HG02642 (cell line): ENCODE measurements around the gene TASP1.
A peak's percentile ranks its signal among the peaks of the same experiment; 100 is the strongest.

Source experiments
- ATAC-seq: cut with Tn5 transposase; IDR thresholded peaks from one replicate; pipeline ENCODE4 v1.9.1; 2021; ENCODE audit warnings: mild to moderate bottlenecking; ENCODE audit not compliant: unreplicated experiment, poor library complexity

Gene TASP1

DNA sequence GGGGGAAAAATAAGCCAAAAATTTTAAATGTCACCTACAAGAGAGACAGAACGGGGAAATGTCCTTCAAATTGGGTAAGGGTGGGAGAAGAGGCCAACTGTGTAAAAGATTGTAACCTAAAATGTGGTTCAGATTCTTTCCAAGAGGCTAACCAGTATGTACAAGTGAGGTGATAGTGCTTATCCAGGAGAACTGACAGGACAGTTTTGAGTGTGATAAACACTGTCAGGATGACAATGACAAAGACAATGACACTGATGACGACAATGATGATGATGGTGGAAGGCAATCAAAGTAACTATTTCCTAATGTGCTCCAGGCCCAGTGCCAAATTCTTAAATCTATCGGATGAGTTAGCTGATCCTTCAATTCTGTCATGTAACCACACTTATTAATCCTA lies 57.3 kb downstream of the TASP1 start:
- ATAC-seq: no peak

DNA sequence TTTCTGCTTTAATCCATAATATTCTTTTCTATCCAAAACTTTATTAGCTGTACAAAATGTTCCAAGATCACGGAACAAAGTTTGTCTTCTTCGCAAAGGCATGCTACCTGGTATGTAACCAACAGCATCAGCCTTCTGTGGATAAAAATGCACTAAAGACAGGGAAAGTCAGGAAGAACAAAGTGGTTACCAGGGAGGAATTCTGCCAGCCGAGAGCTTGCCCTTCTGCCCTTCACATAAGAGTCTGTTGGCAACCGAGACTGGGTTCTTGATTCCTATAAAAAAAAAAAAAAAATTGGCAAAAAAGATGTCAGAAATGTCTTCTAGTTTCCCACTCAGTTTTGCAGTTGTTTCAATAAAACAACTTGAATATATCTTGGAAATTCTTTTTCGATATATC lies 58.0 kb downstream of the TASP1 start:
- no peak for ATAC-seq

DNA sequence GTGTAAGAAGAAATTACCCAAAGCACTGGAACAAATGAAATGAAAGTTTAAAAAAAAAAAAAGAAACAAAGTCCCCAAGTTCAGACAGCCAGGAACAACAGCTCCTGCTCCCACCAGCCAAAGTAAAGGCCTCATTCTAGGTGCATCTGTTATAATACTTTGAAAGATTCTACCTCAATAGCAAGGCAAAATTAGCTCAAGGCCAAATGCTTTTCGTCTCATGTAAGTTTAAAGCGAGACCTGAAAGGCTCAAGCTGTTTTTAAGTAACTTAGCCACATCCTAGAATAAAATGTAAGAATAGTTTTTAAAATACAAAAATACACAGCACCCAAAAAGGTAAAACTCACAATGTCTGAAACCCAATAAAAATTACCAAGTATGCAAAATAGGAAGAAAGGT lies 64.7 kb downstream of the TASP1 start:
- no peak for ATAC-seq

DNA sequence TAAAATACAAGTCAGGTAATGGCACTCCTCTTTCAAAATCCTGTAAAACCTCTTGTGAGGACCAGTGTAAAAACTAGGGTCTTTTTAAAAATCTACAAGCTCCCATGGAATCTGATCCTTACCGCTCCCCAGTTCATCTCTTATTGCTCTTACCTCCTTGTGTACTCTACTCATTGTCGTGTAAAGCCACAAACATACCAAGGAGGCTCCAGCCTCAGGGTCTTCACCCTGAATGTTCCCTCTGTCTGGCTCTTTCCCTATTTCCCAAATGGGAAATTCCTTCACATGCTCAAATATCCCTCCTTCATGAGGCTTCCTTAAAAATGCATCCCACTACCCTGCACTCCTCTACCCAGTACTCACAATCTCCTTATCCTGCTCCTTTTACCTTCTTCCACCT lies 67.1 kb downstream of the TASP1 start:
- ATAC-seq: no peak

DNA sequence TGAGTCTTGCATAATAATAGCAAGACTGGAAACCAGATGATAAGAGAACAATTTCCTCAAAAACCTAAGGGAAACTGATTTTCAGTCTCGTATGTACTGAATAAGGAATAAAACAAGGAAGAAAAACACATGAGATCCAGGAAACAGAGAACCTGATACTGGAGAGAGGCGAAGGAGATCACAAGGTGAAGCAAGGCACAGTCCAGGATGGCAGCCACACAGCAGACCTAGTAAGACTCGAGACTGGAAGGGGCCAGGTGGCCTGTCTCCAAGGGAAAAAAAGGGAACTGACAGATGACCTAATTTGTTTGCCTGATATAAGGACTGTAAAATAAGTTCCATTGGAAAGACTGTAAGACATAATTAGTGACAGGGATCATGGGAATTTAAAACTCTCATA lies 71.1 kb downstream of the TASP1 start:
- no peak for ATAC-seq

DNA sequence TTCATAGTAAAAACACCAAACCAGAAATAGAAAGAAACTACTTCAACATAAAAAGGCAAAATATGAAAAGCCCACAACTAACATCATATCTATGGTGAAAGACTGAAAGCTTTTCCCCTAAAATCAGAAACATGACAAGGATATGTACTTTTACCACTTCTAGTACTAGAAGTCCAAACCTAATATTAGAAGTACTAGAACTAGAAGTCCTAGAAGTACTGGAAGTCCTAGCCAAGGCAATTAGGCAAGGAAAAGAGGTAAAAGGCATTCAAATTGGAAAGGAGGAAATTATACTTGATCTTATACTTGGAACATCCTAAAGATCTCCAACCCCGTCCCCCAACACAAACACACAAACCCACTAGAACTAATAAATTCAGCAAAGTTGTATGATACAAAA lies 74.9 kb downstream of the TASP1 start:
- no peak for ATAC-seq

DNA sequence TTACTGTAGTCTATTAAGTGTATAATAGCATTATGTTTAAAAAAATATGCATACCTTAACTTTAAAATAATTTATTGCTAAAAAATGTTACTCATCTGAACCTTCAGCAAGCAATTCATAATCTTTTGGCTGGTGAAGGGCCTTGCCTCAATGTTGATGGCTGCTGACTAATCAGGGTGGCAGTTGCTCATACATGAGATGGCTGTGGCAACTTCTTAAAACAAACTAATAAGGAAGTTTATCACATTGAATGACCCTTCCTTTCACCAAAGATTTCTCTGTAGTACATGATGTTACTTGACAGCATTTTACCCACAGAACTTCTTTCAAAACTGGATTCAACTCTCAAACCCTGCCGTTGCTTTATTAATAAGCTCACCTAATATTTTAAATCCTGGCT lies 84.0 kb downstream of the TASP1 start:
- ATAC-seq: no peak

DNA sequence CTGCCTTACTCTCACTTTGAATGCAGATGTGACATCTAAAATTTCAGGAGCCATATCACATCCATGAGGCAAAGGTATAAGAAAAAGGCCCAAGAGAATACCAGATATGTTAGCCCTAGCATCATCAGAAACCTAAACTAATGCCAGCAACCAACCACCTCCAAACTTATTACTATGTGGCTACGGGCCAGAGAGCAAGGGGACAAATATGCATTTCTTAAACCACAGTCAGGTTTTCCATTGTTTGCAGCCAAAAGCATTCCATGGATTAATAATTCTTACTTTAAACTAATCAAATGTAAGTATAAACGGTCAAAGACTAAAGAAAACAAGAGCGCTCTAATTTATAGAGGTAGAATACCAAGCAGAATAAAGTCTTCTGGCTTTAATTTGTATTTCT lies 84.7 kb downstream of the TASP1 start:
- ATAC-seq: no peak

DNA sequence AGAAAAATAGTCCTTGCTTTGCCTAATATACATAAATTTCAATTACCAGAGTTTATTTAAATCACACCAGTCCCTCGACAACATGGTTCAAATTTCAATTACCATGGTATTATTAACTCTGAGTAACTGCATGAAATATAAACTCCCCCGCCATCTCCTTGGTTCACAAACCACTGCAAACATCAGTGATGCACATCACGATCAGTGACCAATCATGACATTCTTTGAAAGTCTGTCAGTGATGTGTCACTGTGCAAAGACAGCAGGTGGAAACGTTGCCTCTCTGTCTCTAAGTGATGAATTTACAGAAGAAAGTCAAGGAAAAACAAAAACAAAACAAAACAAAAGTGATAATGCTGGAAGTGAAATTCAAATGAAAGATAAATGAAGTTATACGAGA lies 86.7 kb downstream of the TASP1 start:
- ATAC-seq: no peak

DNA sequence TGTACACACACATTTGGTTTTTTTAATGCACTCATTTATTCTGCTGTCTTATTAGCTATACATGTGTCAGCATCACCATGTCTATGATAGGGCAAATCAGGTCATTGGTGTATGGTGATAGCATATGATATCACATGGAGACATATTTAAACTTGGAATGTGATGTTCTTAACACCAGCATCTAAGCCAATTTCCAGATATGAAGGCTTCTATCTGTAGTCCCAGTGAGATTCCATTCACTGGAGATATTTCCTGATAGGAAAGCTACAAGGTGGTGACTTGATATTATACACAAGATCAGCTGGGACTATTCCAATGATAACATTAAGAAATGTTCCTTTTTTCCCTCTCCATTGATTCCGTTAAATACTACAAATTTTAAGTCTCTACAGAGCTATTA lies 89.3 kb downstream of the TASP1 start:
- ATAC-seq: no peak

DNA sequence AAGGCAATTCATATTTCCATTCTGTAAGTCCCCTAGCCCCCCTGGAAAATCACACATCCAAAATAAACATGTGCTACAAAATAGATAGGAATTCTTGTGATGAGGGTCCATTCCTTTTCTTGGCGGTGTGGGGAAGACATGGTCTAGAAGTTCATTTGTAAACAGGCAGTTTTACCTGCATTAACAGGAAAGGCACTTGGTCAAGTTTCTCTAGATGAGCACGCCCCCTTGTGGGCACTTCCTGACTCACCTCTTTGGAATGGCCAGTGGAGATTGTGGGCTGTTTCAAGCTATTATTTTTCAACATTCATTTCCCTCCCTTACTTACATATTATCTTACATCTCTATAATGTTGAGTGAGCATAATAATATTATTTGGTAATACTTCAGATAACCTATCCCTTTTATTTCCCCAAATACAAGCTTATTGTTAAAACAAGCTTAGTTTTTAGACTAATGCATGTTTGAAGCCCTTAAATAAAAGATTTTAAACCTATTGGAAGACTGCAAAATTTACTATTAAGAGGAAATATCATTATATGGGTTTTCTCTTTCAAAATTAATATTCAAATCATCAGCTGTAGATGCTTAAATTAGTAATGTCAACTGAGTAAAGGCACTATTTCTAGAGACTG lies 92.1 kb downstream of the TASP1 start:
- peak; percentile 78 for ATAC-seq

DNA sequence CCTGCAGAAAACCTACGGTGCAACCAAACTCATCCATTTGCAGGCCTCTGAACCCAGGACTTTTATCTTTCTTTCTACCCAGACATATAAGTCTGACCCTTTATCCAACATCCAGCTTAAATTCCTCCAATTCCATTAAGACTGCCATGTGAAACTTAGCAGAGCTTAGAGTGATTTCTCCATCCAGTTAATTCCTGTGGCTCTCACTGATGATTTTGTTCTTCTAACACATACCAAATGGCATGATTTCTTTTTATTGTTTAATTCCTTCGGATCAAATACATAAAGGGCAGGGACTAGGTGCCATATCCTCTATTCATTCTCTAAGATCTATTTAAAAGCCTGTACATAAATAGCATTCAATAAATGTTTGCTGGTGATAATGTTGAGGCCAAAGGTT lies 92.9 kb downstream of the TASP1 start:
- no peak for ATAC-seq

DNA sequence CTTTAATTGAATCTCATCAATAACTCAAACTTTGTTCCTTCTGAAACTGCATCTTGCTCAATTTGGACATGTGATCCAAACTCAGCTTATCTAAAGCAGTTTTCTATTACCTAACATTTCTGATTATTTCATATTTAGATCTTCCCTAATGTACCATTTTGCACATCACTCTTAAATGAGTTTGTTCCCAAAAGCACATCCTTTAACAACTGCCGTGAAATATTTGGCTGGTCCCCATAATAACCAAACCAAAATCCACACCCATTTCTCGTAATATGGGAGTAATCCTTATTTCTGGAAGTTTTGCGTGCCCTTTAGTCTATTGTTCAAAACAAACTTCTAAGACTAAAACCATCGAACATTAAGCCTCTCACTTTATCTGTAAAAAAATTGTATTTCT lies 94.9 kb downstream of the TASP1 start:
- no peak for ATAC-seq

DNA sequence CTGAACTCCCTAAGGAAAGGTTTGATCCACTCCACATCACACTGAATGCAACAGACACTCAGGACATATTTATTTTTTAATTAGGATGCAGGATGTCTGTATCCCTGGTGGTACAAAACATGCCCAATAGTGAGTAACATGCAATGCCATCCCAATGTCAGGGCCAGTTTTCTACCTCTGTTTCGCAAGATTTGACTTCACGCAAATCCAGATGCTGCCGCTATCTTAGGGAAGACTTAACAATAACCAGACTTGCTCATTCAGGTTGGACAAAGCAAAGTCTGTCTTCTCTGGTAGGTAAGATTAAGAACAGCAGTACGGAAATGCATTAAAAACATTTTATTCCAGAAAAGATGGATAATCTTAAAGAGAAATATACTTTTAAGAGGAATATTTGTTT lies 103.1 kb downstream of the TASP1 start:
- no peak for ATAC-seq

DNA sequence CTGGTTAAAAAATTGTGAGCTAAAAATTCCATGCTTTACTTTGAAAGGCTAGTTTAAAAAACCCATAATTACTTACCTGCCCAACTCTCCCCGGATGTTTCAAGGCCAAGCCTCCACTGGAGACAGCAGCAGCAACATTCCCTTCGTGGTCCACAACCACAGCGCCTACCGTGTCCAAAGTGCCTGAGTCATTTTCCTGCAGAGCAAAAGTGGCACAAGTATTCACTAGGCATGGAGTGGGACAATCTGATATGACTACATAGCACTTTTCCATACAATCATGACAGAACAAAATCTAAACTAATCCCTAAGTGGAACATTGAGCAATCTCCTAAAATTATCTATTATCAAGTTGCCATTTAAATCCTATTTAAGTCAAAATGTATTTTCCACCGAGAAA lies 104.8 kb downstream of the TASP1 start:
- ATAC-seq: no peak

DNA sequence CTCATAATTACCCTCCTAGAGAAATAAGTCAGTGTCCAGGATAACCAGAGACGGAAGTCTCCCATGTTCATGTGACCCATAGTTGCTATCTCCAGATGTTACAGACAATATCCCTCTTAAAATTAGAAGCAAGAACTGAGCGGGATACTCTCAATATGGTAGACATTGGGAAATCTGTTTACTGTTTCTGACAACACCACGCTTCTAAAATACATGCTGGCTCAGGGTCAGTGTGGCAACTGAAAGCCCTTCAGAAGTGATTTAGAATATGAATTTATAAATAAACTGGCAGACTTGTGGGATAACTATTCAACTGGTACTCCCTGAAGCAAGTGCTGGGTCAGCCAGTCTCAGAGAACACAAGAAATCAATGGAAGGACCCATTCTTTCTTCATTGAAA lies 108.6 kb downstream of the TASP1 start:
- ATAC-seq: no peak

DNA sequence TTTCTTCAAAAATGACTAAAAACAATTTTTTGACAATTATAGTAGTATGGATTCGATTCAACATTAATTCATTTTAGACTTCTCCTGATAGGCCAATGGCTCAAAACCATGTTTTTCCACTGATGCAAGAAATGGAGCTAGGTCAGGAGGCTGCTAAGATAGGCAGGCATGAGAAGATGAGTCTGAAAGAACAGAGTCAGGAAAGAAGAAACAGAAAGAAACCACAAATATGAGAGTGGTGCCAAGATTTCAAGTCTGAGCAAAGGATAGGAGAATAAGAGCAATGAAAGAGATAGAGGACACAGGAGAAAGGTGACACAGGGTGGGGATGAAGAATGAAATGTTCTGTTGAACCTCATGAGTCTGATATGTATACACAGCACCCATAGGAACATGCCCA lies 112.2 kb downstream of the TASP1 start:
- no peak for ATAC-seq

DNA sequence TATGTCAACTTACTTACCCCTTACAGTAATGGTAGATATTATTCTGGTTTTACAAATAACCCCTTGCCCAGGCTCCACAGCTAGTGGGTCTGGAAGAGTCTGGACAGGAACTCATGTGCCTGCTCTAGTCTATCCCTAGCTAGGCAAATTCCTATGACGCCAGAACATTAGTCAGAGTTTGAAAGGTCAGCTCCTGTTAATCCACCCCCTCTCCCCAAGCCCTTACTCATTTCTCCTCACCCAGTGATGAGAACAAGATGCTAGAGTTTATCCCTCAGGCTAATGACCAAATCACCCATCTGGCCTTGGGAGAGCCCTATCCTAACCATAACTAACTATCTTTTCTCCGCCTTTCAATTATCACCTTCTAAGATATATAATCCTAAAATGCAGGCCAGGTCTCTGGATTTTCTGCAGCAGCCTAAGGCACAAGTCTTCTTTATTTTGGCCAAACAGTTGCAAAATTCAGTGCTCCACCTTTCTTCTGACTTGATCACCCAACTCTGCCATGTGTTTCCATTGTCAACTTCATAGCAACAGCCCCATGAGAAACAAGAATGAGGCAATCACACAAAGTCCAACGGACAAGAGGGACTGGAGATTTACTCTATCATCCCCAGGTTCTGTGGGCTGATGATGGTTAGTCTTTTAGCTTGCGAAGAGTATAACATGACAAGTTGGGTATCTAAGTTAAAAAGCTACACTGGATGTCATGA lies 113.3 kb downstream of the TASP1 start:
- ATAC-seq: no peak

DNA sequence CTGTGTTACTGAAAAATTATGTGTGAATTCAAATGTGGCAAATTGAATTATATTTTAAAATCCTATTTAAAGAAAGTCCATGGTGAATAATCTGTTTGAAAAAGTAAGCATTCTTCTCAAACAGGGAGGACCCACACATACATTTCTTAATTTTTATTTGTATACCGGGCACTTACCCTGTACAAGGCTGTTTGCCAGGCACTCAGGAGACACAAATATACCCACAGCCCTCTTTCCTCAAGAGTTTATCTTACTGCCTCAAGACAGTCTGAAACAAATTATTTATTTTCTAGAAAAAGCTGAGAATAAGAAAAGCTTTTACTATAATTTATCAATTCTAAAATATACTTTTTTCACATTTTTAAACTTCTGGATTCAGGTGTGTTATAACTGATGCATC lies 114.4 kb downstream of the TASP1 start:
- no peak for ATAC-seq

DNA sequence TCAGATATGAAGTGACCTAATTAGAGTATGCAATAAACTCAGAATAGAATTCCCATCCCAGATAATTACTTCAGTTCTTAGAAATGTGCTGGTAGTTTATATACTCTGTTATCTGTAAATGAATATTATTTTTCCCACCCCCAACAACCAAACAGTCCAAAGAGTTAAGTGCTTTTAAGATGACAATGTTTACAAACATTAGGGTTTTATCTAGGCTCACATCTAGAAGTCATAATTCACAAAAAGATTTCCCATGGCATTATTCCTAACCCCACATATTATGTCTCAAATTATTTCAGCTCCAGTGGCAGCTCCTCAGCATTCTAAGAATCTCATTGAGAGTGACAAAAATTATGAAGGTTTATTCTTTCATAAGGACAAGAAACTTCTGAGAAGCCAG lies 120.9 kb downstream of the TASP1 start:
- ATAC-seq: no peak

DNA sequence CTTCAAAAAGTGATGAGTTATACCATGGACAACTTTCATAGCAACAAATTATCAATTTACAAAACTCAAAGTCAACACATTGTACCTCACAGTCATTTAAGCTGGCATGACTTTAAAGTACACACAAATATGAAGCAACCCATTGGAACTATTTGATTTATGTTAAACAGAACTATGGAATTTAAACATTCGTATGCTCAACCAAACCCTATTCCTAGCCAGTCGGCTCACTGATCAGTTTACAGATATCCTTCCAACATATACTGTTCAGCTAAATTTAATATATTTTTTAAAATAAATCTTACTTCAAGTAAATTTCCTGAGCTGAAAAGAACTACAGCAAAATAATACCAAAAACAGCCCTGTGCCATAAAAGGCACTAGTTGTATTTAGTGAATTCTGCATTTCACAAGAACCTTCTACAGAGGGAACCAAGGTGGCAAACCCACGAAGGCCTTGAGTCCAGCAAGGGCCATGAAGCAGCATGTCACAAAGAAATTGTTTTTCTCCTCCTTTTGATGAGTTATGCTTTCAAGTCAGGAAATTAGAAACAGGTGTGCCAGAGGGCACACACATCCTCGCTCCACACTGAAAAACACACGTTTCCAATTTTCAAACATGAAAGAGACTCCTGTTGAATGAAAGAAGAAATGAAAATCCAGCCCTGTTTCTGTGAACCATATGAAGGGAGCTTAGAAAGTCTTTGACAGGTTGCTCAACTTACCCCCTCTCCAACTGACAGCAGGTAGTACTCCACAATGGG lies 122.8 kb downstream of the TASP1 start:
- no peak for ATAC-seq

DNA sequence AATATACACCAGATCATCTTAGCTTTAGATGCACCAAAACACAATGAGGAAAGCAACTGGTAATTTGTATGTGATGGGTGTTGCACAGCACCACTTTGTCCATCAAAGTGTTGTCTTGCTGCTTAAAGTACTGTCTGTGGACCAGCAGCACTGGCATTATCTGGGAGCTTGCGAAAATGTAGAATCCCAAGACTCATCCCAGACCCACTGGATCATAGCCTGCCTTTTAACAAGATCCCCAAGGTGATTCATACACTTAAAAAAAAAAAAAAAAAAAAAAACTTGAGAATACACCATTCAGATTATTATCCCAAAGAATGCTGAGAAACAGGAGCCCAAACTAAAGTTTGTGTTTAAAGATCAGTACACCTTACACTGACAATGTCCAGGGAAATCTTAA lies 123.4 kb downstream of the TASP1 start:
- no peak for ATAC-seq
